DMS153 (cell line): ENCODE measurements around the gene NFAT5.
"Not testable (repeated sequence)": the region's sequence is repeated elsewhere in the genome, so short reads cannot be mapped to it uniquely, and the experiment has no call there.

Source experiments
- DNase-seq: peaks from one replicate; lab custom pipeline; 2025; lab: John Stamatoyannopoulos, UW

The NFAT5 gene

GRCh38 chr16:69553332-69553731 is 12.4 kb upstream of the NFAT5 start:
- DNase-seq = no peak

DNA sequence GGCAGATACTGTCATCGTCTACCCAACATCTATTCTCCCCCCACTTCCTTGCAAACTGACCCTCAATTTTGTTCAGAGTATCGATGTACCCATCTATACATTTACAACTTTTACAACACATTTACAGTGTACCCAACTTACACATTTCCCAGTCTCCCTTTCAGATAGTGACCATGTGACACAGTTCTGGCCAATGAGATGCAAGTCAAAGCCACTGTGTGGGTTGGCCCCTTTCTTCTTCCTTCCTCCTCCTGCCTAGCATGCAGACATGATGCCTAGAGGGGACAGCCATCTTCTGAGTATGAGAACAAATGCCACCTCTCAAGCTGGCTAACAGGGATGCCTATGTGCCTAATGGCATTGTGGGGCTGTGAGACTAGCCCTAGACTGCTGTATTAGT is 11.3 kb upstream of the NFAT5 start:
- no peak for DNase-seq

- no peak for DNase-seq
Measured at GRCh38 chr16:69555437-69555836, 10.3 kb upstream of the NFAT5 start.

- DNase-seq = no peak
Measured at GRCh38 chr16:69555867-69556266, 9.9 kb upstream of the NFAT5 start.

- no peak for DNase-seq
Measured at GRCh38 chr16:69559164-69559563, 6.6 kb upstream of the NFAT5 start.

DNA sequence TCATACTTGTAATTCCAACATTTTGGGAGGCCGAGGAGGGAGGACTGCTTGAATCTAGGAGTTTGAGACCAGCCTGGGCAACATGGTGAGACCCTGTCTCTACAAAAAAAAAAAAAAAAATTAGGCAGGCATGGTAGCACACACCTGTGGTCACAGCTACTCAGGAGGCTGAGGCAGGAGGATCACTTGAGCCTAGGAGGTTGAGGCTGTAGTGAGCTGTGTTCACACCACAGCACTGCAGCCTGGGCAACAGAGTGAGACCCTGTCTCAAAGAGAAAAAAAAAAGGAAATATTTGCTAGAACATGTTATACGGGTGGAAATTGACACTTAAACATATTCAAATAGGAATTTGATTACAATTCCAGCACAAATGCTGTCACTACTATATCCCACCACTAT is 4.4 kb upstream of the NFAT5 start:
- not testable (repeated sequence) for DNase-seq

DNA sequence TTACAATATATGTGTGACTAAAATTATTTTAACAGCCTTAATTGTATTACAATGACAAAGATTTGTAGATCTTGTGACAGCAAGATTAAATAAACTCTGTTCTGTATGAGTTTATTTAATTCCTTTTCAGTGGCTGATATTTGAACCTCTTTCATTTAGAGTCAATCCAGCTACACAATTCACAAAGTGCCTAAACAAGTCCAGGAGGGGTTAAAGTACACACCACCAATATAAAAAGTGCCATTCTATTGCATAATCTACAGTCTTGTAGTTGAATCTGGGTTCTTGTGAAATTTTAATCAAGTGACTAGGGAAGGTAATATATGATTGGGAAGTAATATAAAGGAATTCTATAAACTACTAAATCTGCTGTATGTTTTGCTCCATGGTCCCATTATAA is 3.9 kb upstream of the NFAT5 start:
- no peak for DNase-seq

- no peak for DNase-seq
Measured at GRCh38 chr16:69562813-69563212, 3.0 kb upstream of the NFAT5 start.

- no peak for DNase-seq
Measured at GRCh38 chr16:69563605-69564580, 1.9 kb upstream of the NFAT5 start.

DNA sequence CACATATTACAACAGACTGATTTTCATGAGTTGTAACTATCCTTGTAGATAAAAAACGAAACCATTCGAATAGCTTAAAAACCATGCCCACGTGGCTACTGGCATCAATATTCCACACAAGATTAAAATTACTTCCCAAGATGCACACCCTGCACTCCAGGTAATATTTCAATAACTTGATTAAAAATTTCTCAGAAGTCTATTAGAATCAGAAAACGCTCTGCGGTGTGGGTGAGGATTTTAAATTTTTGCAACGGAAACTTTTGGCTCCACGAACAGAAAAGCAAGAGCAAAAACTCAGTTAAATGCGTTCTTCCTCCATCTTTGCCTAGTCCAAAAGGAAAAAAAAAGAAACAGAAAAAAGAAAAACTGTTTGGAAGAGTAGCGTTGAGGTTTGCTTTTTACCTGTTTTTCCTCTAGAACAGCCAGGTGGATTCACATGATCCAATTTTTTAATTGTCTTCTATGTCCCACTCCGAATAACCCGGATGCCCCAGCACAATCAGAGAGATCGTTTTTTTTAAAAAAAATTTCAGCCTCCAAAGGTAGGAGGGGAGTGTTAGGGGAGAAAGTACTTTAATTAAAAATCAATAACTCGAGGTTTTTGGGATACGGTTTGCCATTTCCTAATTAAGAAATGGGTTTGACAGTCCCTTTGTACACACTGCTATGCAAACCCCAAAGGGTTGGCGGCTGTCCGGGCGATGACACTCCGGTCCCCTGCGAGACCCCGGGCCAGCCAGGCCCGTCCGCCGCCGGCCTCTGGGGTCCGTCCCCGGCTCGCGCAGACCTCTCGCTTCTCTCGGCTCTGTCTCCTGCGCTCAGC is 708 bp upstream of the NFAT5 start:
- no peak for DNase-seq

GRCh38 chr16:69566240-69566980 is 644 bp downstream of the NFAT5 start:
- no peak for DNase-seq

GRCh38 chr16:69566981-69567680 is 1.4 kb downstream of the NFAT5 start:
- DNase-seq = no peak

GRCh38 chr16:69568676-69569075 is 2.9 kb downstream of the NFAT5 start:
- DNase-seq = no peak

GRCh38 chr16:69578771-69579170 is 13.0 kb downstream of the NFAT5 start:
- DNase-seq = not testable (repeated sequence)

DNA sequence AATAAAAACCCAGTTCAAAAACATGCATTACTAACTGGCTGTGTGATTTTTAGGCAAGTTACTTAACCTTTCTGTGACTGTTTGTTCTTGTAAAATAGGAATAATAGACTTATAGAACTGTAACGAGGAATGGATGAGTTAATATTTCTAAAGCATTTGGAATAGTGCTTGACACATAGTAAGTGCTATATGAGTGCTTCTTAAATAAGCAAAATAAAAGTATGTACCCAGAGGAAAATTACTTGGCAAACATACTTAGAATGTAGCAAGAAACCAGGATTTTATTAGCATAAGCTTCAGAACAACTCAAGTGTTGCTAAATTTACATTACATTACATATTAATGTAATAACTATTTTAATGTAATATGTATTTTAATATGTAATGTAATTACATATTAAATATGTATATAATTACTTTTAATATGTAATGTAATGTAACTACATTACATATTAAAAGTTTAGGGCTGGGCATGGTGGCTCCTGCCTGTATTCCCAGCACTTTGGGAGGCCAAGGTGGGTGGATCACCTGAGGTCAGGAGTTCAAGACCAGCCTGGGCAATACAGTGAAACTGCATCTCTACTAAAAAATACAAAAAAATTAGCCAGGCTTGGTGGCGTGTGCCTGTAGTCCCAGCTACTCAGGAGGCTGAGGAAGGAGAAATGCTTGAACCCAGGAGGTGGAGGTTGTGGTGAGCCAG is 14.2 kb downstream of the NFAT5 start:
- DNase-seq = no peak

DNA sequence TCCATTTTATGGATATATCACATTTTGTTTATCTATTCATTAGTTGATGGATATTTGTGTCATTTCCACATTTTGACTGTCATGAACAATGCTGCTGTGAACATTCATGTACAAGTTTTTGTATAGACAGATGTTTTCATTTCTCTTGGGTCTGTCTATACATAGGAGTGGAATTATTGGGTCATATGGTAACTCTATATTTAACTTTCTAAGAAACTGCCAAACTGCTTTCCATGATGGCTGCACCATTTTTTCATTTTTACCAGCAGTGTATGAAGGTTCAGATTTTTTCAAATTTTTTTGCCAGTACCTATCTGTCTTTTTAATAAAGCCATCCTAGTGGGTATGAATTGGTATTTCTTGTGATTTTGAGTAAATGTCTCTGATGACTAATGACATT is 15.5 kb downstream of the NFAT5 start:
- no peak for DNase-seq

DNA sequence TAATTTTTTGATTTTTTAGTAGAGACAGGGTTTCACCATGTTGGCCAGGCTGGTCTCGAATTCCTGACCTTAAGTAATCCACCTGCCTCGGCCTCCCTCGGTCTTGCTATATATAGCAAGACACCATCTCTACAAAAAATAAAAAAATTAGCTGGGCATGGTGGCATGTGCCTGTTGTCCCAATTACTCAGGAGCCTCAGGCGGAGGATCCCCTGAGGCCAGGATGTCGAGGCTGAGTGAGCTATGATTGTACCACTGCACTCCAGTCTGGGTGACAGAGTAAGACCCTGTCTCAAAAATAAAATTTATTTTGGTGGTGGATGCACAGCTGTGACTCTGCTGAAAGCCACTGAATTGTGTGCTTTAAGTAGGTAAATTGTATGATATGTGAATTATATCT is 18.7 kb downstream of the NFAT5 start:
- not testable (repeated sequence) for DNase-seq

GRCh38 chr16:69589434-69590269 is 23.9 kb downstream of the NFAT5 start:
- no peak for DNase-seq

GRCh38 chr16:69590590-69590989 is 24.8 kb downstream of the NFAT5 start:
- DNase-seq = no peak

- DNase-seq = no peak
Measured at GRCh38 chr16:69593751-69594255, 28.0 kb downstream of the NFAT5 start.
